Neural progenitor cell (in vitro differentiated cells): Measurements from ENCODE around the gene THBS1.

Source experiments
- EZH2 ChIP-seq: fragments of 200-600 bp; sonication (generic); IDR thresholded peaks from 2 replicates; pipeline ENCODE4 v1.6.1; 2017; ENCODE audit warnings: antibody characterized with exemption, mild to moderate bottlenecking, moderate library complexity
- EZH2phosphoT487 ChIP-seq: fragments of 200-600 bp; sonication (generic); IDR thresholded peaks from 2 replicates; pipeline ENCODE4 v1.6.1; 2017; ENCODE audit warnings: antibody characterized with exemption
- TF ChIP-seq, protein P1 (sequence below): fragments of 200-600 bp; sonication (generic); IDR thresholded peaks from 2 replicates; pipeline ENCODE4 v1.5.1; 2017; ENCODE audit warnings: antibody characterized with exemption, mild to moderate bottlenecking

DNA sequence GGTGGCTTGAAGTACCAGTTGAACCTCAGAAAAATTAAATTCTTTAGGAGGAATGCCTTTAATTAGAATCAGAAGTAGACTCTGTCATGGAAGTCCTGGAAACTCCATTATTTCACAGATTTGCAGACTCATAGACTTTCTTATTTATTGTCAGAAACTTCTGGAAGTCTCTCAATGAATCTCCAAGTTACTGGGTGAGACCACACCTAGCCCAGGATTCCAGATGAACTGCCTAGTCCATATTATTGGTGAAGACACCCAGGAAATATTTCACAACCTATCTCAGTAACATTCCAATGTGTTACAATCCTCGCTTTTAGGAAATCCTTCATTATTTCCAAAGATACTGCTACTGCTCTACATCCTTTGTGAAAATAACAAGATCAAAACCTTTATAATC, 6.5 kb upstream of the THBS1 start:
- TF ChIP-seq, protein P1, sequence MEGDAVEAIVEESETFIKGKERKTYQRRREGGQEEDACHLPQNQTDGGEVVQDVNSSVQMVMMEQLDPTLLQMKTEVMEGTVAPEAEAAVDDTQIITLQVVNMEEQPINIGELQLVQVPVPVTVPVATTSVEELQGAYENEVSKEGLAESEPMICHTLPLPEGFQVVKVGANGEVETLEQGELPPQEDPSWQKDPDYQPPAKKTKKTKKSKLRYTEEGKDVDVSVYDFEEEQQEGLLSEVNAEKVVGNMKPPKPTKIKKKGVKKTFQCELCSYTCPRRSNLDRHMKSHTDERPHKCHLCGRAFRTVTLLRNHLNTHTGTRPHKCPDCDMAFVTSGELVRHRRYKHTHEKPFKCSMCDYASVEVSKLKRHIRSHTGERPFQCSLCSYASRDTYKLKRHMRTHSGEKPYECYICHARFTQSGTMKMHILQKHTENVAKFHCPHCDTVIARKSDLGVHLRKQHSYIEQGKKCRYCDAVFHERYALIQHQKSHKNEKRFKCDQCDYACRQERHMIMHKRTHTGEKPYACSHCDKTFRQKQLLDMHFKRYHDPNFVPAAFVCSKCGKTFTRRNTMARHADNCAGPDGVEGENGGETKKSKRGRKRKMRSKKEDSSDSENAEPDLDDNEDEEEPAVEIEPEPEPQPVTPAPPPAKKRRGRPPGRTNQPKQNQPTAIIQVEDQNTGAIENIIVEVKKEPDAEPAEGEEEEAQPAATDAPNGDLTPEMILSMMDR = no peak
- no peak for TF ChIP-seq EZH2
- TF ChIP-seq EZH2phosphoT487 = no peak
